K562 (cell line): ENCODE data around the gene AP2S1. TPM values are rescaled to one million over a fixed set of nuclear protein-coding genes. Genes with fewer than 3 reads are reported as not detected.

Experiments
- BRF1 ChIP-seq: IDR thresholded peaks from 3 replicates; pipeline ENCODE4 v1.6.1; 2011; ENCODE audit warnings: borderline replicate concordance, mild to moderate bottlenecking; ENCODE audit not compliant: insufficient read length; ENCODE audit errors: extremely low read depth
- ESRRB ChIP-seq: fragments of 250-450 bp; sonication (Bioruptor Pico); IDR thresholded peaks from 2 replicates; pipeline ENCODE4 v1.5.0; 2020; ENCODE audit warnings: mild to moderate bottlenecking, moderate library complexity, borderline replicate concordance
- EZH2 ChIP-seq: IDR thresholded peaks from 2 replicates; pipeline ENCODE4 v1.6.1; 2012; ENCODE audit warnings: low read depth, mild to moderate bottlenecking, inconsistent platforms, low read length, borderline replicate concordance
- HEY1 ChIP-seq: fragments of 250-450 bp; sonication (Bioruptor Pico); IDR thresholded peaks from 2 replicates; pipeline ENCODE4 v1.5.0; 2020; ENCODE audit warnings: mild to moderate bottlenecking, moderate library complexity, borderline replicate concordance
- HNRNPK ChIP-seq: fragments of 200-400 bp; formaldehyde crosslinking; IDR thresholded peaks from one replicate; pipeline ENCODE4 v1.6.1; 2018; ENCODE audit warnings: mild to moderate bottlenecking, low read depth, low read length; ENCODE audit not compliant: poor library complexity, severe bottlenecking
- NR1H2 ChIP-seq: sonication (generic); formaldehyde crosslinking; IDR thresholded peaks from 2 replicates; pipeline ENCODE4 v1.4.0; 2020; ENCODE audit warnings: mild to moderate bottlenecking, missing genetic modification reagents
- SMAD4 ChIP-seq: fragments of 250-450 bp; sonication (Bioruptor Pico); conservative IDR thresholded peaks from 2 replicates; pipeline ENCODE4 v1.8.0; 2021; ENCODE audit warnings: inconsistent platforms, mild to moderate bottlenecking, moderate library complexity
- SMARCB1 ChIP-seq: IDR thresholded peaks from 2 replicates; pipeline ENCODE4 v1.6.1; 2011; ENCODE audit warnings: improper control_type of control experiment, low read depth; ENCODE audit not compliant: insufficient read length
- SP2 ChIP-seq: IDR thresholded peaks from 2 replicates; pipeline ENCODE4 v1.6.1; 2011; ENCODE audit warnings: mild to moderate bottlenecking, low read depth, low read length, moderate library complexity; ENCODE audit not compliant: poor library complexity, severe bottlenecking; ENCODE audit errors: extremely low read depth
- U2AF1 ChIP-seq: fragments of 200-400 bp; formaldehyde crosslinking; optimal IDR thresholded peaks from 2 replicates; pipeline ENCODE3; 2017; ENCODE audit warnings: mild to moderate bottlenecking, low read depth, low read length, moderate library complexity
- polyA plus RNA-seq, 8 experiments: library from polyadenylated mRNA; depleted of rRNA in 4 of 8; stranded (reverse) in 5 of 8; unstranded in 3 of 8; fragments of >200 nt; fragmentation: Nextera tagmentation in 2 of 8; fragmentation: Illumina TruSeq in 1 of 8; extraction: Ambion mirVana in 2 of 8; extraction: Trizol in 1 of 8; gene quantifications; 2 replicates each; pipeline versions ENCODE4 v1.2.1 to v1.2.3, GENCODE V29; 2011 to 2014; ENCODE audit warnings: inconsistent platforms in 1 of 8, missing spikeins in 1 of 8
- total RNA-seq, 7 experiments: library from RNA; depleted of rRNA in 6 of 7; stranded (reverse); fragments of >200 nt in 6 of 7; fragmentation: Illumina TruSeq in 2 of 7; extraction: Trizol in 2 of 7; gene quantifications; 2 replicates each; pipeline versions ENCODE4 v1.2.1 to v1.2.3, GENCODE V29; 2011 to 2021; ENCODE audit warnings: low replicate concordance in 1 of 7
- TF ChIP-seq, protein P1 (sequence below): fragments of 450-650 bp; IDR thresholded peaks from 2 replicates; pipeline ENCODE4 v1.6.1; 2016; ENCODE audit warnings: mild to moderate bottlenecking, moderate library complexity
- TF ChIP-seq, protein P2 (sequence below), 3 experiments: fragments of 200-800 bp in 1 of 3; fragments of 250-450 bp in 1 of 3; fragments of 450-650 bp in 1 of 3; sonication (Bioruptor Pico) in 1 of 3; sonication (Bioruptor generic) in 1 of 3; formaldehyde crosslinking in 1 of 3; IDR thresholded peaks; 2 replicates each; pipeline versions ENCODE4 v1.6.1 to v1.8.0; 2016 to 2022; ENCODE audit warnings: mild to moderate bottlenecking in 2 of 3, missing genetic modification characterization in 2 of 3, missing compliant biosample characterization in 1 of 3, moderate library complexity in 1 of 3

The AP2S1 gene
- total and polyA plus RNA-seq, 9 of the 15 experiments (the other 6 are each of a cell fraction or from before 2014, with no cell fraction given): 32.4 to 294 (median 136) TPM

DNA sequence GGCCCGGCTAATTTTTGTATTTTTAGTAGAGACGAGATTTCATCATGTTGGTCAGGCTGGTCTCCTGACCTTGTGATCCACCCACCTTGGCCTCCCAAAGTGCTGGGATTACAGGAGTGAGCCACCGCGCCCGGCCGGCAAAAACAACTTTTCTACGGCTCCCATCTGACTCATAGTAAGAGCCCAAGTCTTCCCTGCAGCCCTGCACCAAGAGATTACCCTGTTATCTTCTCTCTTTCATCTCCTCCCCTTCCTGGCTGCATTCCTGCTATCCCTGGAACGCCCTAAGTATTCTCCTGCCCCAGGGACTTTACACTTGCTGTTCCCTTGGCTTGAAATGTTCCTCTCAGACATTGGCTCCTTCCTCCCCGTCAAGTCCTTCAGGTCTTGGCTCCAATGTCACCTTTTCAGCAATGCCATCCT, 6.6 kb downstream of the AP2S1 start (continued):
- TF ChIP-seq, protein P1, sequence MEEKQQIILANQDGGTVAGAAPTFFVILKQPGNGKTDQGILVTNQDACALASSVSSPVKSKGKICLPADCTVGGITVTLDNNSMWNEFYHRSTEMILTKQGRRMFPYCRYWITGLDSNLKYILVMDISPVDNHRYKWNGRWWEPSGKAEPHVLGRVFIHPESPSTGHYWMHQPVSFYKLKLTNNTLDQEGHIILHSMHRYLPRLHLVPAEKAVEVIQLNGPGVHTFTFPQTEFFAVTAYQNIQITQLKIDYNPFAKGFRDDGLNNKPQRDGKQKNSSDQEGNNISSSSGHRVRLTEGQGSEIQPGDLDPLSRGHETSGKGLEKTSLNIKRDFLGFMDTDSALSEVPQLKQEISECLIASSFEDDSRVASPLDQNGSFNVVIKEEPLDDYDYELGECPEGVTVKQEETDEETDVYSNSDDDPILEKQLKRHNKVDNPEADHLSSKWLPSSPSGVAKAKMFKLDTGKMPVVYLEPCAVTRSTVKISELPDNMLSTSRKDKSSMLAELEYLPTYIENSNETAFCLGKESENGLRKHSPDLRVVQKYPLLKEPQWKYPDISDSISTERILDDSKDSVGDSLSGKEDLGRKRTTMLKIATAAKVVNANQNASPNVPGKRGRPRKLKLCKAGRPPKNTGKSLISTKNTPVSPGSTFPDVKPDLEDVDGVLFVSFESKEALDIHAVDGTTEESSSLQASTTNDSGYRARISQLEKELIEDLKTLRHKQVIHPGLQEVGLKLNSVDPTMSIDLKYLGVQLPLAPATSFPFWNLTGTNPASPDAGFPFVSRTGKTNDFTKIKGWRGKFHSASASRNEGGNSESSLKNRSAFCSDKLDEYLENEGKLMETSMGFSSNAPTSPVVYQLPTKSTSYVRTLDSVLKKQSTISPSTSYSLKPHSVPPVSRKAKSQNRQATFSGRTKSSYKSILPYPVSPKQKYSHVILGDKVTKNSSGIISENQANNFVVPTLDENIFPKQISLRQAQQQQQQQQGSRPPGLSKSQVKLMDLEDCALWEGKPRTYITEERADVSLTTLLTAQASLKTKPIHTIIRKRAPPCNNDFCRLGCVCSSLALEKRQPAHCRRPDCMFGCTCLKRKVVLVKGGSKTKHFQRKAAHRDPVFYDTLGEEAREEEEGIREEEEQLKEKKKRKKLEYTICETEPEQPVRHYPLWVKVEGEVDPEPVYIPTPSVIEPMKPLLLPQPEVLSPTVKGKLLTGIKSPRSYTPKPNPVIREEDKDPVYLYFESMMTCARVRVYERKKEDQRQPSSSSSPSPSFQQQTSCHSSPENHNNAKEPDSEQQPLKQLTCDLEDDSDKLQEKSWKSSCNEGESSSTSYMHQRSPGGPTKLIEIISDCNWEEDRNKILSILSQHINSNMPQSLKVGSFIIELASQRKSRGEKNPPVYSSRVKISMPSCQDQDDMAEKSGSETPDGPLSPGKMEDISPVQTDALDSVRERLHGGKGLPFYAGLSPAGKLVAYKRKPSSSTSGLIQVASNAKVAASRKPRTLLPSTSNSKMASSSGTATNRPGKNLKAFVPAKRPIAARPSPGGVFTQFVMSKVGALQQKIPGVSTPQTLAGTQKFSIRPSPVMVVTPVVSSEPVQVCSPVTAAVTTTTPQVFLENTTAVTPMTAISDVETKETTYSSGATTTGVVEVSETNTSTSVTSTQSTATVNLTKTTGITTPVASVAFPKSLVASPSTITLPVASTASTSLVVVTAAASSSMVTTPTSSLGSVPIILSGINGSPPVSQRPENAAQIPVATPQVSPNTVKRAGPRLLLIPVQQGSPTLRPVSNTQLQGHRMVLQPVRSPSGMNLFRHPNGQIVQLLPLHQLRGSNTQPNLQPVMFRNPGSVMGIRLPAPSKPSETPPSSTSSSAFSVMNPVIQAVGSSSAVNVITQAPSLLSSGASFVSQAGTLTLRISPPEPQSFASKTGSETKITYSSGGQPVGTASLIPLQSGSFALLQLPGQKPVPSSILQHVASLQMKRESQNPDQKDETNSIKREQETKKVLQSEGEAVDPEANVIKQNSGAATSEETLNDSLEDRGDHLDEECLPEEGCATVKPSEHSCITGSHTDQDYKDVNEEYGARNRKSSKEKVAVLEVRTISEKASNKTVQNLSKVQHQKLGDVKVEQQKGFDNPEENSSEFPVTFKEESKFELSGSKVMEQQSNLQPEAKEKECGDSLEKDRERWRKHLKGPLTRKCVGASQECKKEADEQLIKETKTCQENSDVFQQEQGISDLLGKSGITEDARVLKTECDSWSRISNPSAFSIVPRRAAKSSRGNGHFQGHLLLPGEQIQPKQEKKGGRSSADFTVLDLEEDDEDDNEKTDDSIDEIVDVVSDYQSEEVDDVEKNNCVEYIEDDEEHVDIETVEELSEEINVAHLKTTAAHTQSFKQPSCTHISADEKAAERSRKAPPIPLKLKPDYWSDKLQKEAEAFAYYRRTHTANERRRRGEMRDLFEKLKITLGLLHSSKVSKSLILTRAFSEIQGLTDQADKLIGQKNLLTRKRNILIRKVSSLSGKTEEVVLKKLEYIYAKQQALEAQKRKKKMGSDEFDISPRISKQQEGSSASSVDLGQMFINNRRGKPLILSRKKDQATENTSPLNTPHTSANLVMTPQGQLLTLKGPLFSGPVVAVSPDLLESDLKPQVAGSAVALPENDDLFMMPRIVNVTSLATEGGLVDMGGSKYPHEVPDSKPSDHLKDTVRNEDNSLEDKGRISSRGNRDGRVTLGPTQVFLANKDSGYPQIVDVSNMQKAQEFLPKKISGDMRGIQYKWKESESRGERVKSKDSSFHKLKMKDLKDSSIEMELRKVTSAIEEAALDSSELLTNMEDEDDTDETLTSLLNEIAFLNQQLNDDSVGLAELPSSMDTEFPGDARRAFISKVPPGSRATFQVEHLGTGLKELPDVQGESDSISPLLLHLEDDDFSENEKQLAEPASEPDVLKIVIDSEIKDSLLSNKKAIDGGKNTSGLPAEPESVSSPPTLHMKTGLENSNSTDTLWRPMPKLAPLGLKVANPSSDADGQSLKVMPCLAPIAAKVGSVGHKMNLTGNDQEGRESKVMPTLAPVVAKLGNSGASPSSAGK: no peak
- TF ChIP-seq U2AF1: no peak
- TF ChIP-seq BRF1: no peak
- TF ChIP-seq, protein P2, sequence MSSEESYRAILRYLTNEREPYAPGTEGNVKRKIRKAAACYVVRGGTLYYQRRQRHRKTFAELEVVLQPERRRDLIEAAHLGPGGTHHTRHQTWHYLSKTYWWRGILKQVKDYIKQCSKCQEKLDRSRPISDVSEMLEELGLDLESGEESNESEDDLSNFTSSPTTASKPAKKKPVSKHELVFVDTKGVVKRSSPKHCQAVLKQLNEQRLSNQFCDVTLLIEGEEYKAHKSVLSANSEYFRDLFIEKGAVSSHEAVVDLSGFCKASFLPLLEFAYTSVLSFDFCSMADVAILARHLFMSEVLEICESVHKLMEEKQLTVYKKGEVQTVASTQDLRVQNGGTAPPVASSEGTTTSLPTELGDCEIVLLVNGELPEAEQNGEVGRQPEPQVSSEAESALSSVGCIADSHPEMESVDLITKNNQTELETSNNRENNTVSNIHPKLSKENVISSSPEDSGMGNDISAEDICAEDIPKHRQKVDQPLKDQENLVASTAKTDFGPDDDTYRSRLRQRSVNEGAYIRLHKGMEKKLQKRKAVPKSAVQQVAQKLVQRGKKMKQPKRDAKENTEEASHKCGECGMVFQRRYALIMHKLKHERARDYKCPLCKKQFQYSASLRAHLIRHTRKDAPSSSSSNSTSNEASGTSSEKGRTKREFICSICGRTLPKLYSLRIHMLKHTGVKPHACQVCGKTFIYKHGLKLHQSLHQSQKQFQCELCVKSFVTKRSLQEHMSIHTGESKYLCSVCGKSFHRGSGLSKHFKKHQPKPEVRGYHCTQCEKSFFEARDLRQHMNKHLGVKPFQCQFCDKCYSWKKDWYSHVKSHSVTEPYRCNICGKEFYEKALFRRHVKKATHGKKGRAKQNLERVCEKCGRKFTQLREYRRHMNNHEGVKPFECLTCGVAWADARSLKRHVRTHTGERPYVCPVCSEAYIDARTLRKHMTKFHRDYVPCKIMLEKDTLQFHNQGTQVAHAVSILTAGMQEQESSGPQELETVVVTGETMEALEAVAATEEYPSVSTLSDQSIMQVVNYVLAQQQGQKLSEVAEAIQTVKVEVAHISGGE (CRISPR knock-in tag; IDR thresholded peaks at IDR 0.05): no peak
- no peak for TF ChIP-seq HEY1 (CRISPR knock-in tag)
- TF ChIP-seq SMARCB1: no peak
- TF ChIP-seq NR1H2 (CRISPR knock-in tag): no peak
- TF ChIP-seq SP2: no peak
- no peak for TF ChIP-seq EZH2
- TF ChIP-seq ESRRB (CRISPR knock-in tag): no peak
- TF ChIP-seq HNRNPK: no peak
- peak; percentile 78; the same call in 1 of the 2 replicates for TF ChIP-seq SMAD4 (CRISPR knock-in tag)
